HepG2 (cell line): ENCODE measurements around the gene SERINC2.
A peak's percentile ranks its signal among the peaks of the same experiment; 100 is the strongest.

Experiments used
- CHCHD3 ChIP-seq: sonication (generic); formaldehyde crosslinking; IDR thresholded peaks from 2 replicates; pipeline ENCODE4 v1.8.0; 2022; ENCODE audit warnings: mild to moderate bottlenecking, missing genetic modification reagents, moderate library complexity
- CTCF ChIP-seq: sonication (generic); formaldehyde crosslinking; IDR thresholded peaks from 2 replicates; pipeline ENCODE4 v1.5.0; 2020; ENCODE audit warnings: mild to moderate bottlenecking, missing genetic modification reagents, moderate library complexity
- EZH2 ChIP-seq: conservative IDR thresholded peaks from 2 replicates; pipeline ENCODE4 v1.6.1; 2012; ENCODE audit warnings: mild to moderate bottlenecking, low read depth, low read length, moderate library complexity
- HNRNPL ChIP-seq: fragments of 200-400 bp; formaldehyde crosslinking; IDR thresholded peaks from 2 replicates; pipeline ENCODE4 v1.6.1; 2017; ENCODE audit warnings: mild to moderate bottlenecking, low read depth, low read length
- HOXA9 ChIP-seq: sonication (generic); formaldehyde crosslinking; IDR thresholded peaks from 2 replicates; pipeline ENCODE4 v1.8.1; 2022; ENCODE audit warnings: missing genetic modification reagents, mild to moderate bottlenecking, moderate library complexity, borderline replicate concordance
- JUNB ChIP-seq: sonication (generic); formaldehyde crosslinking; IDR thresholded peaks from 2 replicates; pipeline ENCODE4 v1.8.0; 2022; ENCODE audit warnings: missing genetic modification reagents, mild to moderate bottlenecking, borderline replicate concordance
- KDM6A ChIP-seq: IDR thresholded peaks from 2 replicates; pipeline ENCODE4 v1.6.1; 2016; ENCODE audit warnings: low read depth
- MAFK ChIP-seq, 2 experiments: IDR thresholded peaks in 1 of 2; conservative IDR thresholded peaks in 1 of 2; 2 replicates each; pipeline ENCODE4 v1.6.1; 2011; ENCODE audit warnings: improper control_type of control experiment in 2 of 2, low read length in 2 of 2
- MAX ChIP-seq: IDR thresholded peaks from 2 replicates; pipeline ENCODE4 v1.6.1; 2012; ENCODE audit warnings: inconsistent platforms
- NFIC ChIP-seq: IDR thresholded peaks from 2 replicates; pipeline ENCODE4 v1.6.1; 2012; ENCODE audit warnings: mild to moderate bottlenecking, low read length, inconsistent platforms
- U2AF2 ChIP-seq: fragments of 200-400 bp; formaldehyde crosslinking; IDR thresholded peaks from 2 replicates; pipeline ENCODE4 v1.6.1; 2017; ENCODE audit warnings: low read depth, mild to moderate bottlenecking, low read length
- ZNF615 ChIP-seq: sonication (generic); formaldehyde crosslinking; IDR thresholded peaks from 2 replicates; pipeline ENCODE4 v1.5.0; 2020; ENCODE audit warnings: mild to moderate bottlenecking, missing genetic modification reagents, borderline replicate concordance
- TF ChIP-seq, protein P1 (sequence below): sonication (generic); formaldehyde crosslinking; IDR thresholded peaks from 2 replicates; pipeline ENCODE4 v1.4.0; 2020; ENCODE audit warnings: missing genetic modification reagents

DNA sequence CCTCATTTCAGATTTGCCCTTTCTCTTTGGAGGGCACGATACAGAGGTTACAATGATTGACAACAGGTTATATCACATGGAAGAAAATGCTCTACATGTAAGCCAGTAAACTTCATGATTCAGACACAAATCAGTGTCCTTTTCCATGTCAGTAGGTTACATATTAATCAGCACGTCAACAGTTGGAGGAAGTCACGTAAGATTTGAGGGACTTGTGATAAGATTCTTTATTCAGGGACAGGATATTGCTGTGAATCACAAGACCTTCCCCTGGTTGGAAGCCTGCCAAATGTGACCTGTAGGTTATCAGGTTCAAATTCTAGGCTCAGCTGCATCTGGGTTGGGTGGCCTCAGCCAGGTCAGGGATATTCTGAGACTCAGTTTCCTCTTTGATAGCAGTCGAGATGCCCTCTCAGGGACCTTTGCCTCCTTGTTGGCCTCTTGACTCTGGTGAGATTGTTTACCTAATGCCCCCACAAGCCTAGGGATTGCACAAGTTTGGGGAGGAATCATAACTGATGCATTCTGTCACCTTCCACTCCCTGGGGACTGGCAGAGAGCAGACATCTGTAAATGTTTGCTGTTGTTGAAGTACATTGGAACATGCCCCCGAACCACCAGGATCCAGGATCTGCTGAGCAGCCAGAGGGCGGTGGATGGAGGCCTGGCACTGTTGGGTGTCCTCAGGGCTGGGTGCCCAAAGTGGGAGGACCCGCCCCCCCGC is 31.9 kb downstream of the SERINC2 start:
- TF ChIP-seq EZH2 (no peak), MAFK (conservative IDR thresholded peaks at IDR 0.05 in 1 of 2, IDR thresholded peaks at IDR 0.05 in 1 of 2; ENCODE audit: low read length in 2 of 2) (no peak), KDM6A (CRISPR knock-in tag) (peak; percentile 57; the same call in 1 of the 2 replicates), NFIC (peak; percentile 98), HNRNPL (peak; percentile 70; the same call in 1 of the 2 replicates), MAX (no peak; the same call in none of the 2 replicates), CTCF (CRISPR knock-in tag) (no peak), U2AF2 (no peak), HOXA9 (CRISPR knock-in tag) (no peak), ZNF615 (CRISPR knock-in tag) (no peak), JUNB (peak; percentile 60; the same call in 1 of the 2 replicates), CHCHD3 (CRISPR knock-in tag) (no peak)
- TF ChIP-seq, protein P1, sequence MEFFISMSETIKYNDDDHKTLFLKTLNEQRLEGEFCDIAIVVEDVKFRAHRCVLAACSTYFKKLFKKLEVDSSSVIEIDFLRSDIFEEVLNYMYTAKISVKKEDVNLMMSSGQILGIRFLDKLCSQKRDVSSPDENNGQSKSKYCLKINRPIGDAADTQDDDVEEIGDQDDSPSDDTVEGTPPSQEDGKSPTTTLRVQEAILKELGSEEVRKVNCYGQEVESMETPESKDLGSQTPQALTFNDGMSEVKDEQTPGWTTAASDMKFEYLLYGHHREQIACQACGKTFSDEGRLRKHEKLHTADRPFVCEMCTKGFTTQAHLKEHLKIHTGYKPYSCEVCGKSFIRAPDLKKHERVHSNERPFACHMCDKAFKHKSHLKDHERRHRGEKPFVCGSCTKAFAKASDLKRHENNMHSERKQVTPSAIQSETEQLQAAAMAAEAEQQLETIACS (CRISPR knock-in tag), result no peak
